Brain microvascular endothelial cell (primary cell): ENCODE results near the gene CAMKK1.

ENCODE experiments used
- DNase-seq: peaks from one replicate; pipeline ENCODE4 v3.0.0-alpha.2; 2020
- H3K27ac ChIP-seq: fragments of 250-450 bp; sonication (Bioruptor Pico); 2 replicates; pipeline ENCODE4 v1.5.1; 2020; ENCODE audit warnings: mild to moderate bottlenecking, moderate library complexity
- H3K27me3 ChIP-seq: fragments of 250-450 bp; sonication (Bioruptor Pico); replicated peaks from 2 replicates; pipeline ENCODE4 v1.5.1; 2020; ENCODE audit warnings: mild to moderate bottlenecking
- H3K36me3 ChIP-seq: fragments of 250-450 bp; sonication (Bioruptor Pico); replicated peaks from 2 replicates; pipeline ENCODE4 v1.5.1; 2020; ENCODE audit warnings: mild to moderate bottlenecking
- H3K4me3 ChIP-seq: 2 replicates; pipeline ENCODE4 v1.5.1; 2011; ENCODE audit warnings: low read depth, mild to moderate bottlenecking, control low read depth, low read length, moderate library complexity
- in situ Hi-C: cut with HindIII; loops from 2 replicates; pipeline ENCODE4 v1.10.0; 2017; ENCODE audit warnings: low sequenced_read_pairs, low pct_ligation_motif_present
- TF ChIP-seq, protein P1 (sequence below): IDR thresholded peaks from 2 replicates; pipeline ENCODE4 v1.5.1; 2011; ENCODE audit warnings: low read depth, mild to moderate bottlenecking, moderate library complexity, low read length, control low read depth, inconsistent platforms; ENCODE audit errors: missing control alignments

The CAMKK1 gene

DNA sequence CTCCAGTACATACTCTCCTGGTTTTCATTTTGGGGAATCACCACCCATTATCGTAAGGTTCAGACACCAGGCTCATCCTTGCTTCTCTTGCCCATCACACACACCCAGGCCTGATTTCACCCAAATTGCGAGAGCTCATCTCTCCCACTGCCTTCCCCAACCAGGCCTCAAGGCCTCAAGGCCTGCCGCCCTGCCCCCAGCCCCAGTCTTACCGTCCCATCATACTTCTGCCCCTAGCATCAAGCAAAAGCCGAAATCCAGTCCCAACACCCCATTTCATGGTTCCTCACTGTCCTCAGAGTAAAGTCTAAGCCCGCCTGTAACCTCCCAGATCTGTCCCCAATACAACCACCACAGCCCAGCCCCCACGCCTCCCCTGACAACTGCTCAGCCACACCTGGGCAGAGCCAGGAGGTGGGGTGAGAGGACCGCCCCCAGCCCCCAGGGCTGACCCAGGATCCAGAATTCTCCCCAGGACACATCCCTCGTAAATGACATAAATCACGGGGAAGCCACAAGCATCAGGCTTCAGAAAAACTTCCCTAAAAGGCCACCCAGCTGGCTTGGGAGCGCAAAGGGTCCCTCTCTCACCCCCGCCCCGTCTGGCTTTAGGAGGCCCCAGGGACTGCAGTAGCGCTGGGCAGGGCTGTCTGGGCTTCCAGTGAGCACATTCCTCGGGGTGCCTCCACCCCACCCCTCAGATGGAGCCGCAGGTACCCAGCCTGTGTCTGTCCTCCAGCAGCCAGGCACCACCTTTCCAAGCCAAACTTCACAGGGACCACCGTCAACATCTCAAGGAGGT is 33.0 kb upstream of the CAMKK1 start:
- in situ Hi-C loops, result no loop called here
- no peak overlapping the region for H3K27ac ChIP-seq
- TF ChIP-seq, protein P1, sequence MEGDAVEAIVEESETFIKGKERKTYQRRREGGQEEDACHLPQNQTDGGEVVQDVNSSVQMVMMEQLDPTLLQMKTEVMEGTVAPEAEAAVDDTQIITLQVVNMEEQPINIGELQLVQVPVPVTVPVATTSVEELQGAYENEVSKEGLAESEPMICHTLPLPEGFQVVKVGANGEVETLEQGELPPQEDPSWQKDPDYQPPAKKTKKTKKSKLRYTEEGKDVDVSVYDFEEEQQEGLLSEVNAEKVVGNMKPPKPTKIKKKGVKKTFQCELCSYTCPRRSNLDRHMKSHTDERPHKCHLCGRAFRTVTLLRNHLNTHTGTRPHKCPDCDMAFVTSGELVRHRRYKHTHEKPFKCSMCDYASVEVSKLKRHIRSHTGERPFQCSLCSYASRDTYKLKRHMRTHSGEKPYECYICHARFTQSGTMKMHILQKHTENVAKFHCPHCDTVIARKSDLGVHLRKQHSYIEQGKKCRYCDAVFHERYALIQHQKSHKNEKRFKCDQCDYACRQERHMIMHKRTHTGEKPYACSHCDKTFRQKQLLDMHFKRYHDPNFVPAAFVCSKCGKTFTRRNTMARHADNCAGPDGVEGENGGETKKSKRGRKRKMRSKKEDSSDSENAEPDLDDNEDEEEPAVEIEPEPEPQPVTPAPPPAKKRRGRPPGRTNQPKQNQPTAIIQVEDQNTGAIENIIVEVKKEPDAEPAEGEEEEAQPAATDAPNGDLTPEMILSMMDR, result no peak
- H3K36me3 ChIP-seq, result no peaks in the 10 kb centered on the region
- H3K27me3 ChIP-seq, result no peaks in the 10 kb centered on the region
- DNase-seq, result no peak
- no peak overlapping the region for H3K4me3 ChIP-seq

GRCh38 chr17:3924512-3925350 is 31.9 kb upstream of the CAMKK1 start:
- H3K27ac ChIP-seq, result no peak overlapping the region
- no peak overlapping the region for H3K4me3 ChIP-seq
- TF ChIP-seq, protein P1, result no peak
- DNase-seq, result no peak
- H3K27me3 ChIP-seq, result no peaks in the 10 kb centered on the region
- in situ Hi-C loops, result no loop called here
- no peaks in the 10 kb centered on the region for H3K36me3 ChIP-seq

DNA sequence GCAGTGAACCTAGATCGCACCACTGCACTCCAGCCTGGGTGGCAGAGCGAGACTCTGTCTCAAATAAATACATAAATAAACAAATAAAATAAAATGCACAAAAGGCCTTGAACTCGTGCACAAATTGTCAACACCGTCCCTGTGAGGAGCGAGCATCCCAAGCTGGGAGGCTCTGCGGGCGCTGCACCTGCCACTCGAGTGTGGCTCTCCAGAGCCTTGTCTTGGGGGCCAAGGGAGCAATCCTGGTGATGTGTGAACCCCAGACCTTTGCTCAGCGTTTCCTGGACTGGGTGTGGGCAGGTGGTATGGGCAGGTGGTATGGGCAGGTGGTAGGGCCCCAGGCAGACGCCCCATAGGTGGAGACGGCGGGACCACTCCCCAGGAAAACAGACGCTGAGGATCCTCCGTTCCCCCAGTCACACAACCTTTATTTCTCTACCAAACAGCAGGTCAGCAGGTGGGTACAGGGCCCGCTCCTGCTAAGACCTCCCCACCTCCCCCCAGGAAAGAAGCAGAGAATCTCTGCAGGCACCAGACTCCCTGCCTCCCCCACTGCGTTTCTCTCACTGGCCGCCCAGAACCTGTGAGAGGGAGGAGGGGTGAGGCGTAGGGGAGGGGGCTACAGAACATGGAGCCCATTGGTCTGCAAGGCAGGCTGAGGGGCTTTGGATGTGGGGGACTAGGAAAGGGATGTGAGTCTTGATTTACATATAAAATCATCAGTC is 30.8 kb upstream of the CAMKK1 start:
- no peak for DNase-seq
- H3K36me3 ChIP-seq, result no peaks in the 10 kb centered on the region
- H3K27me3 ChIP-seq, result no peaks in the 10 kb centered on the region
- H3K4me3 ChIP-seq, result no peak overlapping the region
- TF ChIP-seq, protein P1, result no peak
- in situ Hi-C loops, result no loop called here
- no peak overlapping the region for H3K27ac ChIP-seq

GRCh38 chr17:3922765-3923164 is 29.9 kb upstream of the CAMKK1 start:
- no peaks in the 10 kb centered on the region for H3K27me3 ChIP-seq
- TF ChIP-seq, protein P1, result no peak
- no peak overlapping the region for H3K4me3 ChIP-seq
- no peak for DNase-seq
- in situ Hi-C loops, result no loop called here
- no peak overlapping the region for H3K27ac ChIP-seq
- no peaks in the 10 kb centered on the region for H3K36me3 ChIP-seq

- Histone ChIP-seq H3K27me3 (no peaks in the 10 kb centered on the region), H3K36me3 (no peaks in the 10 kb centered on the region), H3K27ac (no peak overlapping the region), H3K4me3 (no peak overlapping the region)
- TF ChIP-seq, protein P1, result no peak
- in situ Hi-C loops, result no loop called here
- no peak for DNase-seq
These were observed 28.9 kb upstream of the CAMKK1 start for GRCh38 chr17:3921502-3922319.
